Non-pigmented ciliary epithelial cell (primary cell): ENCODE data around the gene HCN2.

ENCODE experiments used
- DNase-seq: peaks from one replicate; pipeline ENCODE4 v3.0.0-alpha.2; 2010; ENCODE audit warnings: low read depth

Gene HCN2

DNA sequence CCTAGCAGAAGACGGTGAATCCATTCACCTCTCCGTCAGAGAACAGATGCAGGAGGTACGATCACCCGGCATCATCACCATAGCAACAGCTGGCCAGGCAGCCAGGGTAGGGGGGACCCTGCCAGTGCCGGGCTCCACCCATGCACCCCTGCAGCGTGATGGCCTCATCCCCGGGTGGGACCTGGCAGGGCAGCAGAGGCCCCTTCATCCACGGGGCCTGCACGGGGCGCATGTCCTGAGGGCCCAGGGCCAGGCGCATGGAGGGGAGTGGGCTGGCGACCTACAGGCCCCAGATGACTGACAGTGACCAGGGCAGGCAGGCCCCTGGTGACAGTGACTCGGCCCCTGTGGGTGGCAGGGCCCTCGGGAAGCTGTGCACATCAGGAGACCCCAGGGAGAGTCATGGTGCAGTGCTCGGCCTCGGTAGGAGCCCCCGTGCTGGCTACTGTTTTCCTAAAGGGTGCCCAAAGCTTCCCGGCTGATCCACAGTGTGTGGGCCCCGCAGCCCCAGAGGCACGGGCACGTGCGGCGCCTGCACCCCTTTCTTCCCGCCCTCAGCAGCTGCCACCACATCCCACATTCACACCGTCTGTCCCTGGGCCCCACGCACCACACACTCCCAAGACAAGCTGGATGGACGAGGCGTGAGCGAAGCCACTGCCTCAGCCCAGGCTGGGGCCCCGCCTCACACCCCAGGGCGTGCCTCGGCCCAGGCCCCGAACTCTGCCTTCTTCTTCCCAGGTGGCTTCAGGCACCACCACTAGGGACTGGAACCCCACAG lies 68.6 kb downstream of the HCN2 start:
- DNase-seq, result no peak

DNA sequence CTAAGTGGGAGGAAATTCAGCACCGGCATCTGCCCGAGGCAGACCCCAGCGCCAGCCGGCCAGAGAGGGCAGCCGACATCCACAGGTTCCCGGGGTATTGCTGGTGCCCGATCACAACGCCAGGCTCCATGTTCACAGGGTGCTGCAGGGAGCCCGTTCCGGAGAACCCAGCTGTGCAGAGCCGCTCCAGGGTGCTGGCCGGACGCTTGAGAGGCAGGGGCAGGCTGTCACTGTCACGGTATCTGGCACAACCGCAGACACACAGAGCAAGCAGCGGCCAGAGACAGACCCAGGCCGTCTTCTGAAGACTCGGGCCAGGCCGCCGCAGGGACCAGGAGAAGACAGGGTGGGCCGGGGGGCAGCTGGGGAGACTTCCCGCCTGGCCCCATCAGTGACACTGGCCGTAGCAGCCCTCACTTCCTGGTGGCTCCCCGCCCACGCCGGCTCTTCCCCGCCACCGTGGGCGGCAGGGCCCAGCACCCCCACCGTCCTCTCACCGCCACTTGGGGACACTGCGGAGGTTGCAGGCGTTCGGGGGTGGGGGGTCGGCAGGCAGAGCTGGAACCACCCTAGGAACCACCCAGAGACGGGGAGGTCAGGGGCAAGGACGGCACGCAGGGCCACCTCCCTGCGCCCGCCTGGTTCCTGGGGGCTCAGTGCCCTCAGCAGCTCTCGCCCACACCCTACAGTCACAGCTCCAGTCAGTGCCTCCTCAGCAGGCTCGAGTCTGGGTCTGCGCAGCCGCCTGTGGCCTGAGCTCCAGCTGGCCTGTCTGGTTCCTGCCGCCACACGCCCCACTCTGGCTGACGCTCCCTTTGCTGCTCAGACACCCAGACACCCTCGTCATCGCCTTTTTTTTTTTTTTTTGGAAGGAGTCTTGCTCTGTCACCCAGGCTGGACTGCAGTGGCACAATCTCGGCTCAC lies 69.5 kb downstream of the HCN2 start:
- no peak for DNase-seq

DNA sequence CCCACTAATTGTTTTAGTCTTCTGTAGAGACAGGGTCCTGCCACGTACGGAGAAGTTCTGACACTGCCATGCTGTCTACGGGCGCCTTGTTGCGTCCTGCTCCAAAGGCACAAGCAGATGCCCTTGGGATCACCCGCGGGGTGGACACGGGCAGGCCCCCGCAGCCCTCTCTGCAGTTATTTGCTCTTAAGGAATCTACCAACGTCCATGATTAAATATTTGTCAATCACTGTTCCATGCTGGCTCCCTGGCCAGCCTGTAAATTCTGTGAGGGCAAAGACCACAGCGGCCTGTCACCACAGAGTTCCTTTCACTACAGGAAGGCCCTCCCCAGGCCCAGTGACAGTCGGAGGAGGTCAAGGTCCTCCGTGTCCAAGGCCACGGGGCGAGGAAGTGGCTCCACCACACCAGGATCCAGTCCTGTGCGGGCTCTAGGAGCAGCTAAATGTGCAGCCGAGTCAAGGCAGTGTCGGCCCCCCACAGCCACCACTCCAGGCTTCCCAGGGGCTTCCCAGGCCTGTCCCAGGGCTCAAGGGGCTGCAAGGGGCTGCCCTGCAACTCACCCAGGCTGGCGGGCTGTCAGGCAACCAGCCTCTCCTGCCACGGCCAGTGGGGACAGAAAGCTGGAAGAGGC lies 71.2 kb downstream of the HCN2 start:
- no peak for DNase-seq

DNA sequence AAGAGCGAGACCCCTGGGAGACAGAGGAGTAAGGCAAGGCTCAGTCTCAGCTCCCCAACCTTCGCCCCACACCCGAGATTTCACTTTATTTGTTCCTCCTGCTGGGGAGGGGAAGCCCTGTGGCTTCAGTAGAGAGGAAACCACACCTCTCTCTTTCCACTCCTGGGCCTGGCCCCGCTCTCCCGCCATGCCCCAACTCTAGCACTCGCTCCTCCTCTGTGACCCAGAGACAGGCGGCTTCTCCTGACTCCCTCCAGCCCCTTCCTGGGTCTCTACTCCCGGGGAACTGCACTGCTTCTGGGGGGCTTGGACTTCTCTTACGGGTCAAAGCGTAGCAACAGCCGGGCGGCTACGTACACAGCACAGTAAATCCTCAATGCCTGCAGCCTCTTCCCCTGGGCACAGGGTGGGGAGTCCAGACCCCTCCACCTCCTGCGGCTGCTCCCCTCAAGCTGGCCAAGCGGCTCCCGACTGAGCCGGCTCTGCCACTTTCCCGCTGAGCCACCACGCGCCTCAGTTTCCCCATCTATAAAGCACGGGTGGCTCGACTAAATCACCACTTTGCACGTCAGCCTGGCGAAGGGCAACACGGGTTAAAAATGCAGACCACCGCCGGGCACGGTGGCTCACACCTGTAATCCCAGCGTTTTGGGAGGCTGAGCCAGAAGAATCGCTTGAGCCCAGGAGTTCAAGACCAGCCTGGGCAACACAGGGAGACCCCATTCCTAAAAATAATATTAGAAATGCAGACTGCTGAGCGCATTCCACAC lies 71.9 kb downstream of the HCN2 start:
- no peak for DNase-seq

DNA sequence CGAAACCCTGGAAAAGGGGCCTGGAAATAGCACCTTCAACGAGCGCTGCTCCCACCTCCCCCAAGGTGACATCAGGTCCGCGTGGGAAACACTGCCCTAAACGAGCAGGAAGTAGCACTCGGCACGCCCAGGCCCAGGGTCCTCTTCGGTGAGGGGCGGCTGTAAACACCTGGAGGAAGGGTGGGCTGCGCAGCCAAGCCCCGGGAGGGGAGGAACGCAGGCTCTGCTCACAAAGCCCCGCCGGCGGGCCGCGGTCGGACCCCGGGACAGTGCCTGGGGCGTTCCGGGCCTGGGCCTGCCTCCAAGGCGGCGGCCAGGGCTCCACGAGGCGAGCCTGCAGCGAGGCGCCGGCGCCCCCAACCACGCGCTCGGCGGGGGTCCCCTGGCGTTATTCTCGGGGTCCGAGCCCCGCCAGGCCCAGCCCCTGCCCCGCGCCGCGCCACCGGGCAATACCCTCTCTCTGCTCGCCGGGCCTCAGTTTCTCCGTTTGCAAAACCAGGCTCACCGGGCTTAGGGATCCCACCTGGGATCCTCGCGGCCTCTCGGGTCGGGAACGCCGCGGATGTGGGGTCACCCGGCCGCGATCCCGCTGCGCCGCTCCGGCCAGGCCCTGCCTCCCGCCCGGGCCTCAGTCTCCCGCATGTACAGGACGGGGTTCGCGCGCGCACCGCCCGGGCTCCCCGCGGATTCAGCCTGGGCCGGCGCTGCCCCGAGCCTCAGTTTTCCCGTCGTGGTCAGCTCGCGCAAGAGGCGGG lies 72.7 kb downstream of the HCN2 start:
- DNase-seq, result no peak

DNA sequence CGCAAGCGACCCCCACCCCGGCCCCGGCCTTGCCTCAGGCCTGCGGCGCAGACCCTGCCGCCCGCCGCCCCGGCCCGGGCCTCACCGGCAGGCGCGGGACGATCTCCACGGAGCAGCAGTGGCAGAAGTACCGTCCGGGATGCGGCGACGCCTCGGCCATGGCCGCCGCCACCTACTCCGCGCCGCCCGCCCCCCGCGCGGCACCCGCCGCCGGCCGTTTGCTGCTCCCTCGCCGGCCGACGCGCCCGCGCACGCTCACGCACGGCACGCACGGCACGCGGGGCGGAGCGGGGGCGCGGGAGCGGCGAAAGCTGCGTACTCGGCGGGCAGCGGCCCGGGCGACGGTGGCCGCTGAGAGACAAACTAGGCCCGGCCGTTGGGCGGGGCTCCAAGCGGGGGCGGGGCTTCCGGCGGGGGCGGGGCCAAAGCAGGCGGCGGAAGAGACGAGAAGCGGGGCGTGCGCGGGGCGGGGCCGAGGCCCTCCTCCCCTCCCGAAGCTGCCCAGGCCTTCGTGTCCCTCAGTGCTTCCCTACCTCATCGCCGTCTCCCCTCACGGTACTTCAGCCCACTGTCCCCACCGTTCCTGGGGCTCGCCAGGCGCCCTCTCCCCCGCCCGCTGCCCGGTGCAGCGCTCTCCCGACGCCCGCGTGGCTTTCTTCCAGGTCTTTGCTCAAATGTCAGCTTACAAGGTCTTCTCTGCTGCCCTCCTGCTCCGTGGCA lies 73.4 kb downstream of the HCN2 start, which contains the start of gene RNF126:
Gene RNF126 (minus strand): TSS at position 253 of the 720 bp plus-strand sequence. CDS start 93 bp downstream, at position 160.
- no peak for DNase-seq

DNA sequence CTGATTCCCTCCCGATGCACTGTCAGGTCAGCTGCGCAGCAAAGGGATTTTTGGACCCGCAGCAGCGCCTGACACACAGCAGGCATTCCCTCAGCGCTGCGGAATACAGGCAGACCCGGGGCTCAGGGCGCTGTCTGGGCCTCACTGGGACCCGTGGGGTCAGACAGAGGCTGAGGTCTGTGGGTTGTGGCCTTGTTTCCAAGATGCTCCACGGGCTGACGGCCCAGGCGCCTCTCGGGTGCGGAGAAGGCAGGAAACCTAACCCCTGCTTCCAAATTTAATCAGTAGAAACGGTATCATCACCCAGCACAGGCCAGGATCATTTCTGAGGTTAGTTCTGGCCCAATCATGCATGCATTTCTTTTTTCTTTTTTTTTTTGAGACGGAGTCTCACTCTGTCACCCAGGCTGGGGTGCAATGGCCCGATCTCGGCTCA lies 74.0 kb downstream of the HCN2 start:
- no peak for DNase-seq

DNA sequence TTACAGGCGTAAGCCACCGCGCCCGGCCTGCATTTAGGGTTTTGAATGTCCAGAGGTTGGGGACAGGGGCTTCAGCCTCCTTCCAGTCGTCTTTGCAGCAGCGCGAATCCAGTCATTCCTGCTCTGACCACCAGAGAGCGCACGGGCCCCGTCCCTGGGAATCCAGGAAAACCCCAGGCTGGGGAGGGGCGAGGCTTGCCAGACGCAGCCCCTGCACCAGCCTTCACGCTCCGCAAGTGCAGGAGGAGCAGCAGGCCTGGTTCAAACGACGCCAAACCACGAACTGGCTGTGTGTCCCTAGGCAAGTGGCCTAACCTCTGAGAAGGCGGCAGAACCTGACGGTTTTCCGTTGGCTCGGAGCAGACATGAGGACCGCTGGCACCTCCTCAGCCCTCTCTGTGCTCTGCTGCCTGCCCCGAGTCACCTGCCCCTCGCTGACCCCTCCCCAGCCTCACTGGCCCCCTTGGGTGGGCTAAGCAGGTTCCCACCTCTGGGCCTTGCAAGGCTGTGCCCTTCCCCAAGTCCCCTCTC lies 75.3 kb downstream of the HCN2 start:
- DNase-seq, result no peak
